Urinary bladder (tissue), 4 donors: ENCODE results near the gene RBM11. TPM values are rescaled to one million over a fixed set of nuclear protein-coding genes. Genes with fewer than 3 reads are reported as not detected.
"Not testable (repeated sequence)": the region's sequence is repeated elsewhere in the genome, so short reads cannot be mapped to it uniquely, and the experiment has no call there.

ENCODE experiments used
- DNase-seq: peaks from one replicate; pipeline ENCODE4 v3.0.0-alpha.2; 2015; ENCODE audit errors: extremely low spot score
- H3K27ac ChIP-seq: one replicate; pipeline ENCODE4 v1.5.1; 2013; ENCODE audit warnings: low read depth, mild to moderate bottlenecking, moderate library complexity
- H3K36me3 ChIP-seq: one replicate; pipeline ENCODE4 v1.6.1; 2013; ENCODE audit warnings: mild to moderate bottlenecking, moderate library complexity; ENCODE audit not compliant: insufficient read depth
- H3K4me1 ChIP-seq: one replicate; pipeline ENCODE4 v1.6.1; 2013; ENCODE audit warnings: mild to moderate bottlenecking, moderate library complexity; ENCODE audit not compliant: insufficient read depth
- H3K4me3 ChIP-seq: one replicate; pipeline ENCODE4 v1.5.1; 2013; ENCODE audit warnings: low read depth, low read length
- WGBS: extraction: QIAGEN DNeasy Blood & Tissue Kit; methylation state at CpG from one replicate; pipeline ENCODE4 v1.1.7; 2013; 5-methylcytosine and 5-hydroxymethylcytosine counted together
- polyA plus RNA-seq: library from polyadenylated mRNA; stranded (reverse); fragments of 200-250 nt; gene quantifications from one replicate; pipeline ENCODE4 v1.2.3, GENCODE V29; 2013
- total RNA-seq: library from RNA; depleted of rRNA; stranded (reverse); fragments of >200 nt; gene quantifications from one replicate; pipeline ENCODE4 v1.2.3, GENCODE V29; 2014
- donor health status: healthy with polysubstance abuse.
- donor health status: healthy.

Gene RBM11
- total RNA-seq (0.85 TPM), polyA plus RNA-seq (0.56 TPM)

GRCh38 chr21:14215971-14216641 lies at the start of gene RBM11:
Gene RBM11 (plus strand): TSS chr21:14216157. CDS start chr21:14216187, 30 bp downstream.
- Histone ChIP-seq H3K36me3 (no peaks in the 10 kb centered on the region), H3K4me1 (no peaks in the 10 kb centered on the region), H3K4me3 (peak within 1 kb of the TSS; percentile 69), H3K27ac (no peak within 1 kb of the TSS)
- under 1% methylated on average over 55 of the region's 55 CpGs for WGBS
- DNase-seq, result peak; percentile 14

- not testable (repeated sequence) for H3K4me3 ChIP-seq, H3K36me3 ChIP-seq, DNase-seq, H3K4me1 ChIP-seq, H3K27ac ChIP-seq
- 86% methylated on average over 16 of the region's 16 CpGs for WGBS
Measured at GRCh38 chr21:14166463-14167223, 49.3 kb upstream of the RBM11 start.

GRCh38 chr21:14206222-14206621 lies 9.7 kb upstream of the RBM11 start:
- no peak overlapping the region for H3K4me3 ChIP-seq
- no peaks in the 10 kb centered on the region for H3K36me3 ChIP-seq
- H3K4me1 ChIP-seq, result no peaks in the 10 kb centered on the region
- no peak for DNase-seq
- H3K27ac ChIP-seq, result no peak overlapping the region

GRCh38 chr21:14210738-14211137 lies 5.2 kb upstream of the RBM11 start, which contains the start of gene LIPI:
Gene LIPI (minus strand): TSS chr21:14210955. CDS start chr21:14210845, 110 bp downstream.
- WGBS, result 86% methylated on average over 1 of the region's 1 CpG

GRCh38 chr21:14213164-14213563 lies 2.8 kb upstream of the RBM11 start:
- no peak for DNase-seq
- H3K4me3 ChIP-seq, result no peak overlapping the region
- no peak overlapping the region for H3K27ac ChIP-seq
- no peaks in the 10 kb centered on the region for H3K4me1 ChIP-seq
- H3K36me3 ChIP-seq, result no peaks in the 10 kb centered on the region

More at GRCh38 chr21:14210738-14211137, 5.2 kb upstream of the RBM11 start, which contains the start of gene LIPI:
- no peaks in the 10 kb centered on the region for H3K4me1 ChIP-seq
- H3K36me3 ChIP-seq, result no peaks in the 10 kb centered on the region
- no peak within 1 kb of the TSS for H3K4me3 ChIP-seq
- DNase-seq, result no peak
- no peak within 1 kb of the TSS for H3K27ac ChIP-seq

- no peaks in the 10 kb centered on the region for H3K4me1 ChIP-seq
- no peaks in the 10 kb centered on the region for H3K36me3 ChIP-seq
- 96% methylated on average over 1 of the region's 1 CpG for WGBS
- no peak overlapping the region for H3K27ac ChIP-seq
- no peak for DNase-seq
- no peak overlapping the region for H3K4me3 ChIP-seq
Measured at GRCh38 chr21:14223365-14223764, 7.4 kb downstream of the RBM11 start.

GRCh38 chr21:14229399-14229798 lies 13.4 kb downstream of the RBM11 start:
- no peak for DNase-seq
- H3K4me1 ChIP-seq, result no peaks in the 10 kb centered on the region

GRCh38 chr21:14235101-14235500 lies 19.1 kb downstream of the RBM11 start:
- 90% methylated on average over 5 of the region's 5 CpGs for WGBS
- no peaks in the 10 kb centered on the region for H3K4me1 ChIP-seq
- H3K27ac ChIP-seq, result no peak overlapping the region
- H3K4me3 ChIP-seq, result no peak overlapping the region
- no peaks in the 10 kb centered on the region for H3K36me3 ChIP-seq
- DNase-seq, result no peak

More at GRCh38 chr21:14229399-14229798, 13.4 kb downstream of the RBM11 start:
- WGBS, result 78% methylated on average over 1 of the region's 1 CpG
- Histone ChIP-seq H3K27ac (no peak overlapping the region), H3K4me3 (no peak overlapping the region), H3K36me3 (no peaks in the 10 kb centered on the region)

- Histone ChIP-seq H3K4me1 (no peaks in the 10 kb centered on the region), H3K36me3 (no peaks in the 10 kb centered on the region), H3K27ac (no peak overlapping the region), H3K4me3 (no peak overlapping the region)
- 55% methylated on average over 3 of the region's 3 CpGs for WGBS
- no peak for DNase-seq
Measured at GRCh38 chr21:14236180-14236579, 20.2 kb downstream of the RBM11 start.

- 63% methylated on average over 2 of the region's 2 CpGs for WGBS
- Histone ChIP-seq H3K36me3 (no peaks in the 10 kb centered on the region), H3K4me1 (no peaks in the 10 kb centered on the region), H3K4me3 (no peak overlapping the region), H3K27ac (no peak overlapping the region)
- no peak for DNase-seq
Measured at GRCh38 chr21:14239281-14239680, 23.3 kb downstream of the RBM11 start.

- DNase-seq, result no peak
- H3K36me3 ChIP-seq, result no peaks in the 10 kb centered on the region
- H3K4me3 ChIP-seq, result no peak overlapping the region
- no peaks in the 10 kb centered on the region for H3K4me1 ChIP-seq
- 28% methylated on average over 2 of the region's 2 CpGs for WGBS
- no peak overlapping the region for H3K27ac ChIP-seq
Measured at GRCh38 chr21:14241297-14241696, 25.3 kb downstream of the RBM11 start.

GRCh38 chr21:14243461-14243860 lies 27.5 kb downstream of the RBM11 start:
- no peak overlapping the region for H3K27ac ChIP-seq
- no peaks in the 10 kb centered on the region for H3K4me1 ChIP-seq
- H3K4me3 ChIP-seq, result no peak overlapping the region
- no peaks in the 10 kb centered on the region for H3K36me3 ChIP-seq
- no peak for DNase-seq
- 75% methylated on average over 1 of the region's 1 CpG for WGBS

- no peak for DNase-seq
- Histone ChIP-seq H3K4me1 (no peaks in the 10 kb centered on the region), H3K36me3 (no peaks in the 10 kb centered on the region), H3K4me3 (no peak overlapping the region), H3K27ac (no peak overlapping the region)
- 41% methylated on average over 2 of the region's 2 CpGs for WGBS
Measured at GRCh38 chr21:14243874-14244273, 27.9 kb downstream of the RBM11 start.

- DNase-seq, result no peak
- H3K27ac ChIP-seq, result no peak overlapping the region
- no peaks in the 10 kb centered on the region for H3K4me1 ChIP-seq
- H3K36me3 ChIP-seq, result no peaks in the 10 kb centered on the region
- no peak overlapping the region for H3K4me3 ChIP-seq
Measured at GRCh38 chr21:14244911-14245310, 29.0 kb downstream of the RBM11 start.
